Loucy (cell line): ENCODE measurements around the gene ZNF608.

Experiments
- EZH2phosphoT487 ChIP-seq: fragments of 200-600 bp; IDR thresholded peaks from 2 replicates; pipeline ENCODE4 v1.6.1; 2018; ENCODE audit warnings: antibody characterized with exemption, mild to moderate bottlenecking, moderate library complexity, borderline replicate concordance
- TF ChIP-seq, protein P1 (sequence below): fragments of 200-600 bp; sonication (generic); conservative IDR thresholded peaks from 2 replicates; pipeline ENCODE4 v1.5.1; 2014; ENCODE audit warnings: mild to moderate bottlenecking, antibody characterized with exemption, low read length

GRCh38 chr5:124747791-124748686 lies 1.6 kb upstream of the ZNF608 start:
- TF ChIP-seq, protein P1, sequence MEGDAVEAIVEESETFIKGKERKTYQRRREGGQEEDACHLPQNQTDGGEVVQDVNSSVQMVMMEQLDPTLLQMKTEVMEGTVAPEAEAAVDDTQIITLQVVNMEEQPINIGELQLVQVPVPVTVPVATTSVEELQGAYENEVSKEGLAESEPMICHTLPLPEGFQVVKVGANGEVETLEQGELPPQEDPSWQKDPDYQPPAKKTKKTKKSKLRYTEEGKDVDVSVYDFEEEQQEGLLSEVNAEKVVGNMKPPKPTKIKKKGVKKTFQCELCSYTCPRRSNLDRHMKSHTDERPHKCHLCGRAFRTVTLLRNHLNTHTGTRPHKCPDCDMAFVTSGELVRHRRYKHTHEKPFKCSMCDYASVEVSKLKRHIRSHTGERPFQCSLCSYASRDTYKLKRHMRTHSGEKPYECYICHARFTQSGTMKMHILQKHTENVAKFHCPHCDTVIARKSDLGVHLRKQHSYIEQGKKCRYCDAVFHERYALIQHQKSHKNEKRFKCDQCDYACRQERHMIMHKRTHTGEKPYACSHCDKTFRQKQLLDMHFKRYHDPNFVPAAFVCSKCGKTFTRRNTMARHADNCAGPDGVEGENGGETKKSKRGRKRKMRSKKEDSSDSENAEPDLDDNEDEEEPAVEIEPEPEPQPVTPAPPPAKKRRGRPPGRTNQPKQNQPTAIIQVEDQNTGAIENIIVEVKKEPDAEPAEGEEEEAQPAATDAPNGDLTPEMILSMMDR: no peak
- TF ChIP-seq EZH2phosphoT487: no peak
